Karpas-422 (cell line): Measurements from ENCODE around the gene NRARP. TPM values are rescaled to one million over a fixed set of nuclear protein-coding genes. Genes with fewer than 3 reads are reported as not detected.

ENCODE experiments used
- DNase-seq: peaks from one replicate; pipeline ENCODE4 v3.0.0-alpha.2; 2015
- H2AFZ ChIP-seq: fragments of 200-600 bp; sonication (generic); 2 replicates; pipeline ENCODE4 v1.6.1; 2014; ENCODE audit warnings: antibody characterized with exemption, low read length, mixed read lengths
- H3K27ac ChIP-seq: fragments of 200-600 bp; sonication (generic); 2 replicates; pipeline ENCODE4 v1.5.1; 2014; ENCODE audit warnings: mild to moderate bottlenecking, low read length, moderate library complexity
- H3K27me3 ChIP-seq: fragments of 200-600 bp; sonication (generic); 2 replicates; pipeline ENCODE4 v1.6.1; 2014; ENCODE audit warnings: low read length, mixed read lengths
- H3K36me3 ChIP-seq: fragments of 200-600 bp; sonication (generic); 2 replicates; pipeline ENCODE4 v1.6.1; 2014; ENCODE audit warnings: low read length, mixed read lengths; ENCODE audit not compliant: insufficient read depth
- H3K4me1 ChIP-seq: fragments of 200-600 bp; sonication (generic); 2 replicates; pipeline ENCODE4 v1.6.1; 2014; ENCODE audit warnings: mild to moderate bottlenecking, low read length, mixed read lengths
- H3K4me2 ChIP-seq: fragments of 200-600 bp; sonication (generic); 2 replicates; pipeline ENCODE4 v1.6.1; 2014; ENCODE audit warnings: low read length, low read depth, mild to moderate bottlenecking; ENCODE audit not compliant: poor library complexity, severe bottlenecking
- H3K4me3 ChIP-seq: fragments of 200-600 bp; sonication (generic); 2 replicates; pipeline ENCODE4 v1.5.1; 2014; ENCODE audit warnings: mild to moderate bottlenecking, antibody characterized with exemption, low read length, mixed read lengths
- H3K79me2 ChIP-seq: fragments of 200-600 bp; sonication (generic); 2 replicates; pipeline ENCODE4 v1.6.1; 2014; ENCODE audit warnings: mild to moderate bottlenecking, low read length, mixed read lengths
- H3K9ac ChIP-seq: fragments of 200-600 bp; sonication (generic); 2 replicates; pipeline ENCODE4 v1.6.0; 2014; ENCODE audit warnings: low read length
- H3K9me2 ChIP-seq: fragments of 200-600 bp; sonication (generic), shearing (Covaris generic); replicated peaks from 2 replicates; pipeline ENCODE4 v1.6.0; 2014; ENCODE audit warnings: mild to moderate bottlenecking, low read length, moderate library complexity; ENCODE audit not compliant: insufficient read depth
- H3K9me3 ChIP-seq: fragments of 300-700, 200-600 bp; sonication (generic); 2 replicates; pipeline ENCODE4 v1.6.1; 2014; ENCODE audit warnings: low read length, mixed read lengths
- H4K20me1 ChIP-seq: fragments of 200-600 bp; sonication (generic); 2 replicates; pipeline ENCODE4 v1.6.1; 2014; ENCODE audit warnings: mild to moderate bottlenecking, antibody characterized with exemption, low read length, low read depth; ENCODE audit not compliant: insufficient read depth
- total RNA-seq: library from RNA; depleted of rRNA; stranded (reverse); fragments of >200 nt; shearing (Covaris generic); gene quantifications from 2 replicates; pipeline ENCODE4 v1.2.3, GENCODE V29; 2014; ENCODE audit warnings: low replicate concordance

NRARP gene
- total RNA-seq, 1 experiment from 2014 or later, result 1.4 TPM

GRCh38 chr9:137313956-137314560 lies 12.0 kb upstream of the NRARP start:
- Histone ChIP-seq H3K9me2 (no peaks in the 10 kb centered on the region), H3K79me2 (no peaks in the 10 kb centered on the region), H3K9ac (no peak overlapping the region), H3K27me3 (no peaks in the 10 kb centered on the region), H3K27ac (no peak overlapping the region), H3K9me3 (no peaks in the 10 kb centered on the region), H3K4me1 (peaks cover 7% of the 10 kb centered on the region; the same call in 1 of the 2 replicates), H3K4me2 (no peak overlapping the region), H3K36me3 (no peaks in the 10 kb centered on the region), H3K4me3 (no peak overlapping the region), H4K20me1 (no peaks in the 10 kb centered on the region), H2AFZ (no peak overlapping the region)
- DNase-seq, result no peak

DNA sequence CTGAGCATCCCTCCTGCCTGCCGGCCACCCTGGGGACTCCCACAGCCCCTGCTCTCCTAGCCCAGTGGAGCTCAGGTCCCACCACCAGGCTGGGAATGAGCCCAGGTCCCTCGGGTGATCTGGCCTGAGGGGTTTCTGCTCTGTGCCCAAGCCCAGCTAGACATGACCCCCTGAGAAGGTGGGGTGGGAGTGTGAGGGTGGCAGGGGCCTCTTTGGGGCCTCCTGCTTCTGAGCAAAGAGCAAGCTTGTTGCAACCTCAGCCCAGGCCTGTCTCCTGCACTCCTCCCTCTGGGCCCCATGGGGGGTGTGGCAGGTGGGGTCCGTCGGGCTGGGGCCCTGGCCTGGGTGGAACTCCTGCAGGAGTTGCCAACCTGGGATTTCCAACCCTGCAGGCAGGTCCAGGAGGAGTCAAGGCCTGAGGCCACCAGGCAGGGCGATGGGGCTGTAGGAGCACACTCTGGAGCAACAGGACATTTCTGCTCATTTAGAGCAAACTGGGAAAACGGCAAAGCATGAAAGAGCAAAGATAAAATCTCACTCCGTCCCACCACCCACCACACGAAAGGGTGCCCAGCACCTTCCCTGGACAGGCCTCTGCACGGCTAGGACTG lies 11.4 kb upstream of the NRARP start:
- Histone ChIP-seq H3K4me1 (peaks cover 7% of the 10 kb centered on the region; the same call in 1 of the 2 replicates), H3K27me3 (no peaks in the 10 kb centered on the region), H3K79me2 (no peaks in the 10 kb centered on the region), H3K9me2 (no peaks in the 10 kb centered on the region), H3K27ac (no peak overlapping the region), H3K9me3 (no peaks in the 10 kb centered on the region), H4K20me1 (no peaks in the 10 kb centered on the region), H3K4me2 (no peak overlapping the region), H3K9ac (no peak overlapping the region), H2AFZ (no peak overlapping the region), H3K36me3 (no peaks in the 10 kb centered on the region), H3K4me3 (no peak overlapping the region)
- no peak for DNase-seq

GRCh38 chr9:137312852-137313325 lies 10.8 kb upstream of the NRARP start:
- H3K4me2 ChIP-seq, result no peak overlapping the region
- no peaks in the 10 kb centered on the region for H3K9me2 ChIP-seq
- no peaks in the 10 kb centered on the region for H3K36me3 ChIP-seq

GRCh38 chr9:137311986-137312851 lies 10.1 kb upstream of the NRARP start:
- Histone ChIP-seq H3K4me3 (no peak overlapping the region), H3K9me3 (no peaks in the 10 kb centered on the region), H3K79me2 (no peaks in the 10 kb centered on the region), H3K27me3 (no peaks in the 10 kb centered on the region), H2AFZ (no peak overlapping the region), H3K9me2 (no peaks in the 10 kb centered on the region), H3K27ac (no peak overlapping the region), H3K4me1 (peaks cover 7% of the 10 kb centered on the region; the same call in 1 of the 2 replicates), H3K9ac (no peak overlapping the region), H4K20me1 (no peaks in the 10 kb centered on the region), H3K4me2 (no peak overlapping the region), H3K36me3 (no peaks in the 10 kb centered on the region)
- no peak for DNase-seq

More at GRCh38 chr9:137312852-137313325, 10.8 kb upstream of the NRARP start:
- Histone ChIP-seq H2AFZ (no peak overlapping the region), H4K20me1 (no peaks in the 10 kb centered on the region), H3K4me3 (no peak overlapping the region), H3K9ac (no peak overlapping the region), H3K27me3 (no peaks in the 10 kb centered on the region), H3K79me2 (no peaks in the 10 kb centered on the region), H3K27ac (no peak overlapping the region), H3K4me1 (peaks cover 7% of the 10 kb centered on the region; the same call in 1 of the 2 replicates), H3K9me3 (no peaks in the 10 kb centered on the region)
- no peak for DNase-seq

DNA sequence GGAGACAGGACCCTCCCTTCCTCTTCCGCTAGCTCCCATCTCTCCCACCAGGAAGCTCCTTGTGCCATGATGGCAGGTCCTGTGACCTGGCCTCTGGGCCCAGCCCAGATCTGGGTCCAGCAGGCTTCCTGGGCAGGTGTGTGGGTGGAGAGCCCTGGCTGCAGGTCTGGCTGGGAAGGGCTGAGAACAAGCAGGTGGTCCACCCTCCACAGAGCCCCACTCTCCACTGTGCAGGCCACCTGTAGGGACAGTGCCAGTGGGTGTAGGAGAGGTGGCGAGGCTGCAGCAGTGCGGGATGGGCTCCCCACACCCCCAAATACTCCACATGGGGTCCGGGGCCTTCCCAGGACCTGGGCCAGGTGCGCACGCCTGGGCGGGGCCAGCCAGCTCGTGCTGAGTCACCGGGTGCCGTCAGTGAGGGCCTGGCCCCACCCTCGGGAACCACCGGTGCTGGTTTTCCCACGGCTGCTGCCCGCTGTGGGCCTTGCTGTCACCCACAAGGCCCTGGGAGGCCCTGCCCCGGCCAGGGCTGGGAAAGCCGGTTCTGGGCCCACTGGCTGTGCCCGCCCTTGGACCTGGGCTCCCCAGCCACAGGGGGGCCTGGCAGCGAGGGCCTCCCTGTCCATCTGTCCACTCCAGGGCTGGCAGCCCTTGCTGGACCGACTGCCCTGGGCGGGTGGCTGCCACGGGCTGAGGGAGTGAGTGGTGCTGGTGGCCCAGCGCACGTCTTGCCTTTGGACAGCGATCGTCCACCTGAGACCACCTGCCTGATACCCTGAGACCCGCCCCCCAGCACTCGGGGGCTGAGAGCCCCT lies 9.3 kb upstream of the NRARP start:
- H3K9me3 ChIP-seq, result no peaks in the 10 kb centered on the region
- peaks cover 7% of the 10 kb centered on the region; the same call in 1 of the 2 replicates for H3K4me1 ChIP-seq
- H3K36me3 ChIP-seq, result no peaks in the 10 kb centered on the region
- no peak overlapping the region for H2AFZ ChIP-seq
- no peaks in the 10 kb centered on the region for H3K9me2 ChIP-seq
- no peaks in the 10 kb centered on the region for H3K79me2 ChIP-seq
- H3K9ac ChIP-seq, result no peak overlapping the region
- no peak for DNase-seq
- no peak overlapping the region for H3K27ac ChIP-seq
- no peaks in the 10 kb centered on the region for H3K27me3 ChIP-seq
- no peak overlapping the region for H3K4me3 ChIP-seq
- peak overlapping the region; percentile 7 for H3K4me2 ChIP-seq
- no peaks in the 10 kb centered on the region for H4K20me1 ChIP-seq

- Histone ChIP-seq H3K9me3 (no peaks in the 10 kb centered on the region), H3K4me1 (peaks cover 11% of the 10 kb centered on the region), H2AFZ (no peak overlapping the region; the same call in 1 of the 2 replicates), H3K27ac (no peak overlapping the region), H3K36me3 (no peaks in the 10 kb centered on the region), H3K27me3 (no peaks in the 10 kb centered on the region), H3K79me2 (no peaks in the 10 kb centered on the region), H3K4me2 (peak overlapping the region; percentile 7), H4K20me1 (no peaks in the 10 kb centered on the region), H3K9me2 (no peaks in the 10 kb centered on the region), H3K9ac (no peak overlapping the region), H3K4me3 (no peak overlapping the region)
- DNase-seq, result no peak
Measured at GRCh38 chr9:137310189-137311052, 8.3 kb upstream of the NRARP start.

- DNase-seq, result no peak
- Histone ChIP-seq H3K9me3 (no peaks in the 10 kb centered on the region), H4K20me1 (no peaks in the 10 kb centered on the region), H3K4me1 (peaks cover 14% of the 10 kb centered on the region), H3K36me3 (no peaks in the 10 kb centered on the region), H3K4me2 (no peak overlapping the region), H3K27ac (no peak overlapping the region), H3K27me3 (no peaks in the 10 kb centered on the region), H3K9ac (no peak overlapping the region), H3K4me3 (no peak overlapping the region), H2AFZ (no peak overlapping the region), H3K9me2 (no peaks in the 10 kb centered on the region), H3K79me2 (no peaks in the 10 kb centered on the region)
Measured at GRCh38 chr9:137309368-137310188, 7.5 kb upstream of the NRARP start.
